Karpas-422 (cell line): ENCODE data around the gene MRPL39. TPM values are rescaled to one million over a fixed set of nuclear protein-coding genes. Genes with fewer than 3 reads are reported as not detected.

Experiments
- DNase-seq: peaks from one replicate; pipeline ENCODE4 v3.0.0-alpha.2; 2015
- H2AFZ ChIP-seq: fragments of 200-600 bp; sonication (generic); 2 replicates; pipeline ENCODE4 v1.6.1; 2014; ENCODE audit warnings: antibody characterized with exemption, low read length, mixed read lengths
- H3K27ac ChIP-seq: fragments of 200-600 bp; sonication (generic); 2 replicates; pipeline ENCODE4 v1.5.1; 2014; ENCODE audit warnings: mild to moderate bottlenecking, low read length, moderate library complexity
- H3K27me3 ChIP-seq: fragments of 200-600 bp; sonication (generic); 2 replicates; pipeline ENCODE4 v1.6.1; 2014; ENCODE audit warnings: low read length, mixed read lengths
- H3K36me3 ChIP-seq: fragments of 200-600 bp; sonication (generic); 2 replicates; pipeline ENCODE4 v1.6.1; 2014; ENCODE audit warnings: low read length, mixed read lengths; ENCODE audit not compliant: insufficient read depth
- H3K4me1 ChIP-seq: fragments of 200-600 bp; sonication (generic); 2 replicates; pipeline ENCODE4 v1.6.1; 2014; ENCODE audit warnings: mild to moderate bottlenecking, low read length, mixed read lengths
- H3K4me2 ChIP-seq: fragments of 200-600 bp; sonication (generic); 2 replicates; pipeline ENCODE4 v1.6.1; 2014; ENCODE audit warnings: low read length, low read depth, mild to moderate bottlenecking; ENCODE audit not compliant: poor library complexity, severe bottlenecking
- H3K4me3 ChIP-seq: fragments of 200-600 bp; sonication (generic); 2 replicates; pipeline ENCODE4 v1.5.1; 2014; ENCODE audit warnings: mild to moderate bottlenecking, antibody characterized with exemption, low read length, mixed read lengths
- H3K79me2 ChIP-seq: fragments of 200-600 bp; sonication (generic); 2 replicates; pipeline ENCODE4 v1.6.1; 2014; ENCODE audit warnings: mild to moderate bottlenecking, low read length, mixed read lengths
- H3K9ac ChIP-seq: fragments of 200-600 bp; sonication (generic); 2 replicates; pipeline ENCODE4 v1.6.0; 2014; ENCODE audit warnings: low read length
- H3K9me2 ChIP-seq: fragments of 200-600 bp; sonication (generic), shearing (Covaris generic); replicated peaks from 2 replicates; pipeline ENCODE4 v1.6.0; 2014; ENCODE audit warnings: mild to moderate bottlenecking, low read length, moderate library complexity; ENCODE audit not compliant: insufficient read depth
- H3K9me3 ChIP-seq: fragments of 300-700, 200-600 bp; sonication (generic); 2 replicates; pipeline ENCODE4 v1.6.1; 2014; ENCODE audit warnings: low read length, mixed read lengths
- H4K20me1 ChIP-seq: fragments of 200-600 bp; sonication (generic); 2 replicates; pipeline ENCODE4 v1.6.1; 2014; ENCODE audit warnings: mild to moderate bottlenecking, antibody characterized with exemption, low read length, low read depth; ENCODE audit not compliant: insufficient read depth
- total RNA-seq: library from RNA; depleted of rRNA; stranded (reverse); fragments of >200 nt; shearing (Covaris generic); gene quantifications from 2 replicates; pipeline ENCODE4 v1.2.3, GENCODE V29; 2014; ENCODE audit warnings: low replicate concordance; rRNA removed

The MRPL39 gene
- 40.0 and 47.9 TPM in 2 replicates for total RNA-seq

DNA sequence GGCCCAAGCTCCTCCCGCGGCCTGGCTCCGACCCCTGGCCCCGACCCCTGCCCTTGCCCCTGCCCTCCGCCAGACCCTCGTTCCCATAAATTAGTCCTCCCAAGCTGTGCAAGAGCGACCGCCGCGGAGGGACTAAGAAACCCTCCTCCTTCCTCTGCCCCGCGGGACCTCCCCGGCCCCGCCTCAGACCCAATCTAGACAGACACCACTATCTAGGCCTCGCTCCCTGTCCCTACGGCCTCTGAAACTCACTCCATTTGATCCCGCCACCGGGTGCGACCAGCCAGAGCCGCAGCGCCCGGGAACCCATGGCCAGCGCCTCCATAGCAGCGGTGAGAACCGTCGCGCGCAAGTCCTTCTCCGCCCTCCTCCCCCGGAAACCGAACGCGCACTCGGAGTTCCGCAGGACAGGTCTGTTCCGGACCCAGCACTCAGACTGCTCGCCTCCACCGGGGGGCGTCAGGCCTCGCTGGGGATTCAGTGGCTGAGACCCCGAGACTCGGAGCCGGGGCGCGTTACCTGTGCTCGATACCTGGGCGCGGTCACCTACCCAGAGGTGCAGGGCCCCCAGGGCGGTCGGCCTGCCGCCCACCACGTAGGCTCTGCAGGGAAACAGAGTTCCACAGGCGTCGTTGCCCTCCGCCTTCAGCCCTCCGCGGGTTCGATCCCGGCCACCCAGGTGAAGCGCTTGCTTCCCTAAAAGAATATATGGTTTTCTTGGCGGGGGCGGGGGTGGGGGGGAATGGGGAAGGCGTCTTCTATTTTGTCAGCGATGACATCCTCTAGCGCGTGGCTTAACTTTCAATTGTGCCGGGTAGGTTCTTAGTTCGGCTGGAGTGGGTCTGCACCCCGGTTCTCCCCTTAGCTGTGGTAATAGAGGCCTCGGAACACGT is at the start of gene MRPL39:
Gene MRPL39, minus strand, starts transcription at position 331 of the 893 bp plus-strand sequence. Its CDS starts 6 bp downstream, at position 325.
- Histone ChIP-seq H3K27ac (no peak within 1 kb of the TSS), H3K4me1 (peaks cover 27% of the 10 kb centered on the region), H4K20me1 (no peaks in the 10 kb centered on the region), H3K4me3 (peak within 1 kb of the TSS; percentile 94), H3K27me3 (no peaks in the 10 kb centered on the region), H2AFZ (peak within 1 kb of the TSS; percentile 100), H3K79me2 (peaks cover 37% of the 10 kb centered on the region), H3K36me3 (peaks cover 23% of the 10 kb centered on the region), H3K9me3 (no peaks in the 10 kb centered on the region), H3K9me2 (no peaks in the 10 kb centered on the region), H3K4me2 (peak within 1 kb of the TSS; percentile 98), H3K9ac (peak within 1 kb of the TSS; percentile 93)
- DNase-seq, result peak; percentile 95

DNA sequence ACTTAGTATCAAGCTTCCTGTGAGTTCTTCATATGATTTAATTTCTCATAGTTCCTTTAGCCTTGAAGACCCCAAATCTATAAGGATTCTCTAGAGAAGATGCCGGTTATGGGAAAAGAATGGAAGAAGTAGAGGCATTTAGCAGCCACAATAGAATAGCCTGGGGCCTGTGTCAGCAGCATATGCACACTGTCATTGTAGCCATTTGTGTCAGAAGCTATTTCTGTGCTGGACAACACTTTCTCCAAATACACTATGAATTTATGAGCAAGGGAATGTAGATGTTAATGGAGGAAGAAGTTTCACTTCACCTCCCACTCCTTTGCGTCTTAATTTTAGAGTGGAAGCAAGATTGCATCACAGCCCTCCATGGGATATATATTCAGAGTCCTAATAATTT is 49.1 kb upstream of the MRPL39 start:
- Histone ChIP-seq H3K4me3 (no peak overlapping the region), H2AFZ (no peak overlapping the region), H3K9me3 (no peaks in the 10 kb centered on the region), H3K9me2 (no peaks in the 10 kb centered on the region), H3K79me2 (no peaks in the 10 kb centered on the region), H3K9ac (no peak overlapping the region), H3K27me3 (no peaks in the 10 kb centered on the region), H4K20me1 (no peaks in the 10 kb centered on the region), H3K4me1 (no peaks in the 10 kb centered on the region), H3K36me3 (no peaks in the 10 kb centered on the region), H3K27ac (no peak overlapping the region), H3K4me2 (no peak overlapping the region)
- no peak for DNase-seq

DNA sequence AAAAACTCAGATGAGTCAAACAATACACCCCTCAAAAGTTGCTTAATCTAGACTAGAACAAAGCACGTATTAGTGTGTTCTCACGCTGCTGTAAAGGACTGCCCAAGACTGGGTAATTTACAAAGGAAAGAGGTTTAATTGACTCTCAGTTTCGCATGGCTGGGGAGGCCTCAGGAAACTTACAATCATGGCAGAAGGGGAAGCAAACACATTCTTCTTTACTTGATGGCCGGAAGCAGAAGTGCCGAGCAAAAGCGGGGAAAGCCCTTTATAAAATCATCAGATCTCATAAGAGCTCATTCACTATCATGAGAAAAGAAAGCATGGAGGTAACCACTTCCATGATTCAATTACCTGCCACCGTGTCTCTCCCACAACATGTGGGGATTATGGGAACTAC is 41.9 kb upstream of the MRPL39 start:
- Histone ChIP-seq H2AFZ (no peak overlapping the region), H4K20me1 (no peaks in the 10 kb centered on the region), H3K36me3 (no peaks in the 10 kb centered on the region), H3K27me3 (no peaks in the 10 kb centered on the region), H3K9ac (no peak overlapping the region), H3K4me3 (no peak overlapping the region), H3K4me2 (no peak overlapping the region), H3K9me3 (no peaks in the 10 kb centered on the region), H3K9me2 (no peaks in the 10 kb centered on the region), H3K27ac (no peak overlapping the region), H3K79me2 (no peaks in the 10 kb centered on the region), H3K4me1 (peaks cover 5% of the 10 kb centered on the region; the same call in 1 of the 2 replicates)
- DNase-seq, result no peak

DNA sequence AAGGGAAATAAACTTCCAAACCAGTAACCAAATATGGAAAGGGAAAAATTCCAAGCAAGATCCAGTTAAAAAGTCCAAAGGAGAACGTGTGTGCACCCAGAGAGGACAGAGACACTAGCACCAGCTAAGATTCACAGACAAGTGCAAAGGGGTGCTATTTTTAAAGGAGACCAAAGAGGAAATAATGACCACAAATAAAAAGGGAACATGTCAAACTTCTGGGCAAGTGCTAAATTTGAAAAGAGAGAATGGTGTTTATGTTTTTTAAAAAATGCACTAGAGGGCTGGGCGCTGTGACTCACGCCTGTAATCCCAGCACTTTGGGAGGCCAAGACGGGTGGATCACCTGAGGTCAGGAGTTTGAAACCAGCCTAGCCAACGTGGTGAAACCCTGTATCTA is 40.4 kb upstream of the MRPL39 start:
- no peak overlapping the region for H3K4me3 ChIP-seq
- H3K36me3 ChIP-seq, result no peaks in the 10 kb centered on the region
- H3K9ac ChIP-seq, result no peak overlapping the region
- H3K4me1 ChIP-seq, result peaks cover 5% of the 10 kb centered on the region; the same call in 1 of the 2 replicates
- no peaks in the 10 kb centered on the region for H4K20me1 ChIP-seq
- no peaks in the 10 kb centered on the region for H3K27me3 ChIP-seq
- no peak for DNase-seq
- no peak overlapping the region for H3K4me2 ChIP-seq
- H3K9me3 ChIP-seq, result no peaks in the 10 kb centered on the region
- H3K9me2 ChIP-seq, result no peaks in the 10 kb centered on the region
- no peak overlapping the region for H2AFZ ChIP-seq
- H3K27ac ChIP-seq, result no peak overlapping the region
- H3K79me2 ChIP-seq, result no peaks in the 10 kb centered on the region

DNA sequence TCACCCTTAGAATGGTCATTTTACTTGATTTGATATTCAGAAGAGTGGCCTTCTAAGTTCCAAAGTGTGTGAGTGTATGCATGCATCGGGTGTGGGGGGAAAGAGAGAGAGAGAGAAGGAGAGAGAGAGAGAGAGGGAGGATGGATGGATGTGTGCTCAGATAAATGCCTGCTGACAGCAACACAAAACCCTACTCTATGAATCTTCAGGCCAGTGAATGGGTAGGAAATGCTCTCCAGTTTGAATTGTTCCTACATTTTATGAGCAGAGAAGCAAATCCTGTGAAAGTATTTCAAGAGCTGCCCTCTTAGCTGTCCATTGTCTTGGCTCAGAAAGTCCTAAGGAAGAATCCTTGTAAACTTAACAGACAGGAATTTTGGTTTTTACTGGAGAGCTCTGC is 39.2 kb upstream of the MRPL39 start:
- H3K27ac ChIP-seq, result no peak overlapping the region
- DNase-seq, result no peak
- no peak overlapping the region for H2AFZ ChIP-seq
- no peak overlapping the region for H3K4me2 ChIP-seq
- H3K79me2 ChIP-seq, result no peaks in the 10 kb centered on the region
- no peaks in the 10 kb centered on the region for H3K9me3 ChIP-seq
- peaks cover 5% of the 10 kb centered on the region; the same call in 1 of the 2 replicates for H3K4me1 ChIP-seq
- H4K20me1 ChIP-seq, result no peaks in the 10 kb centered on the region
- no peaks in the 10 kb centered on the region for H3K36me3 ChIP-seq
- H3K27me3 ChIP-seq, result no peaks in the 10 kb centered on the region
- H3K9ac ChIP-seq, result no peak overlapping the region
- no peak overlapping the region for H3K4me3 ChIP-seq
- H3K9me2 ChIP-seq, result no peaks in the 10 kb centered on the region

DNA sequence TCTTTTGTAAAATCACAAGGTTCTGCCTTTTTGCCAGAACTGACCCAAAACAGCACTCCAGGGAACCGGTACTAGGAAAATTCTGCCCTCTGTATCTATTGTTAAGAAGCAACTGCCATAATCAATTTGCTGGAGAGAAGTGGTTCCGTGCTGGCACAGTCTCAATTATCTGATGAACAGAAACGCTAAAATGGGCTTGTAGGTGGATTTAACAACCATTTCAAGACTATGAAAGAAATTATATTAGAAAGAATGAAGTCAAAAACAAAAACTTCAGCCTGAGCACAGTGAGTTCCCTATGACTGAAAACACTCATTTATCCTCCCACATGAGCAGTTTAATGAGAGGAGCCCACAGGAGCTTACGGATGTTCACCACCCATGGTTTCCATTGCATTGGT is 36.2 kb upstream of the MRPL39 start:
- no peaks in the 10 kb centered on the region for H3K9me2 ChIP-seq
- no peaks in the 10 kb centered on the region for H3K27me3 ChIP-seq
- no peaks in the 10 kb centered on the region for H4K20me1 ChIP-seq
- no peak overlapping the region for H3K4me2 ChIP-seq
- no peaks in the 10 kb centered on the region for H3K79me2 ChIP-seq
- H3K4me1 ChIP-seq, result peaks cover 19% of the 10 kb centered on the region
- no peak overlapping the region for H2AFZ ChIP-seq
- no peaks in the 10 kb centered on the region for H3K36me3 ChIP-seq
- H3K9ac ChIP-seq, result no peak overlapping the region
- H3K4me3 ChIP-seq, result no peak overlapping the region
- DNase-seq, result no peak
- H3K9me3 ChIP-seq, result no peaks in the 10 kb centered on the region
- H3K27ac ChIP-seq, result no peak overlapping the region

DNA sequence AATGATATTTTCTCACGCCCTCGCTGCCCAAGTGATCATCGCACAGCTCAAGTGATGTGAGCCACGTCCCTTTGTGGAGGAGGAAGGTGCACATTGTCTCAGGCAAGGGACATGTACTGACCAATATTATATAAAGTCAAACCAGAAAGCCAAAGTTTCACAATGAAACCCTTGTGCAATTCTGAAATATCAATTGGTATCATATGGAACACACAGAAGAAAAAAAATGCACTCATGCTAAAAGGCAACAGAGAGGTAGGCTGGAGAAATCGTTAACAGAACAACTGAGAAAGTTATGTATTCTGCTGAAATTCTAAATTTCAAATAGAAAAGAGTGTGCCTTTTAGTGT is 33.6 kb upstream of the MRPL39 start:
- Histone ChIP-seq H3K4me2 (no peak overlapping the region), H3K9ac (no peak overlapping the region), H4K20me1 (no peaks in the 10 kb centered on the region)

DNA sequence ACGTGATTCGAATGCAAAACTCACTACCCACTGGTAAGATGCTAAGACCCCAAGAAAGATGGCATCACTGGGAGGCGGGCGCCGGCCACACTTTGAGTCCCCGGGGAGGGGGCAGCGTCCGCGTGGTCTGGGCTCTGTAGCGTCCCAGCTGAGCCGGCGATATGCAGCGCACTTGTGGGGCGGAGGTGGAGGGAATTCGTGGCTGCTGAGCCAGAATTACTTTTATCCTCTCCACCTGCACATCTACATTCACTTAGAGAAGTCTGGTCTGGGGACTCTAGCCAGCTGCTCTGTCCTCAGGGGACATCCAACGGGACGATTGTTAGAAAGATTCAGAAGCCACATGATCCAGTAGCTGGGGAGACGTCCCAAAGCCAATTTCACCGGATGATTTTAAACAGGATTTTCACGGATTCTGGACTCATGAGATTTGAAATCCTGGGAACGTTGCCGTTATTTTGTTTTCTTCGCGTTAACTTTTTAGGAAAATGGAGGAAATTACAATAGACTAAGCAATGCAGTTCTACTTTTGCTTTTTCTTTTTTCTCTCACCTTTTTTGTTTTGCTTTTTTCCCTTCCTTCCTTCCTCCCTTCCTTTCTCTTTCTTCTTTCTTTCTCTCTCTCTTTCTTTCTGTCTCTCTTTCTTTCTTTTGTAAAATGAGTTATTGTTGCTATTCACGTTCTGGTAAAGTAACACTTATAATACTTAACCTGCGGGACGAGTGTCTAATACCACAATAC is 33.1 kb upstream of the MRPL39 start:
- Histone ChIP-seq H3K79me2 (no peaks in the 10 kb centered on the region), H3K9me3 (no peaks in the 10 kb centered on the region), H3K36me3 (no peaks in the 10 kb centered on the region), H3K27ac (no peak overlapping the region), H2AFZ (peak overlapping the region; percentile 95), H3K4me3 (peak overlapping the region; percentile 69), H3K9ac (peak overlapping the region; percentile 71), H4K20me1 (no peaks in the 10 kb centered on the region), H3K27me3 (peaks cover 2% of the 10 kb centered on the region; the same call in 1 of the 2 replicates), H3K4me1 (peaks cover 27% of the 10 kb centered on the region), H3K9me2 (no peaks in the 10 kb centered on the region; the same call in 1 of the 2 replicates), H3K4me2 (peak overlapping the region; percentile 86)
- DNase-seq, result no peak

More for the DNA sequence above, 33.6 kb upstream of the MRPL39 start:
- Histone ChIP-seq H3K4me3 (no peak overlapping the region), H3K4me1 (peaks cover 27% of the 10 kb centered on the region), H3K27ac (no peak overlapping the region), H3K27me3 (peaks cover 2% of the 10 kb centered on the region; the same call in 1 of the 2 replicates), H3K79me2 (no peaks in the 10 kb centered on the region), H3K36me3 (no peaks in the 10 kb centered on the region), H3K9me3 (no peaks in the 10 kb centered on the region), H3K9me2 (no peaks in the 10 kb centered on the region; the same call in 1 of the 2 replicates), H2AFZ (no peak overlapping the region)
- DNase-seq, result no peak
